Measurements from ENCODE around the gene TNRC18. TPM values are rescaled to one million over a fixed set of nuclear protein-coding genes. Genes with fewer than 3 reads are reported as not detected.

TNRC18 gene
- total RNA-seq, 2 experiments from 2014 or later: 51.9 to 57.2 TPM

GRCh38 chr7:5457245-5457735 lies 33.7 kb upstream of the TNRC18 start:
- no peaks in the 10 kb centered on the region for H3K9me3 Mint-ChIP-seq
- no peaks in the 10 kb centered on the region for H3K36me3 Mint-ChIP-seq
- H3K4me1 Mint-ChIP-seq: peaks cover 11% of the 10 kb centered on the region
- H3K27ac Mint-ChIP-seq: no peak overlapping the region
- ATAC-seq (ENCODE audit: low read depth) (no peak), DNase-seq (no peak)
- peaks cover 14% of the 10 kb centered on the region for H3K27me3 Mint-ChIP-seq
- POLR2A ChIA-PET: no interaction called here
- H3K4me3 Mint-ChIP-seq: no peak overlapping the region

- POLR2A ChIA-PET: no interaction called here
- H3K9me3 Mint-ChIP-seq: no peaks in the 10 kb centered on the region
Measured at GRCh38 chr7:5456409-5456808, 32.8 kb upstream of the TNRC18 start.

GRCh38 chr7:5455581-5456219 lies 32.1 kb upstream of the TNRC18 start:
- ATAC-seq (ENCODE audit: low read depth) (no peak), DNase-seq (no peak)
- H3K4me1 Mint-ChIP-seq: peaks cover 1% of the 10 kb centered on the region
- no peaks in the 10 kb centered on the region for H3K9me3 Mint-ChIP-seq
- peaks cover 14% of the 10 kb centered on the region for H3K27me3 Mint-ChIP-seq
- no peak overlapping the region for H3K4me3 Mint-ChIP-seq
- POLR2A ChIA-PET: no interaction called here
- no peak overlapping the region for H3K27ac Mint-ChIP-seq
- H3K36me3 Mint-ChIP-seq: no peaks in the 10 kb centered on the region

More at GRCh38 chr7:5456409-5456808, 32.8 kb upstream of the TNRC18 start:
- ATAC-seq (ENCODE audit: low read depth): no peak
- H3K27ac Mint-ChIP-seq: no peak overlapping the region
- H3K4me3 Mint-ChIP-seq: no peak overlapping the region
- peaks cover 3% of the 10 kb centered on the region for H3K4me1 Mint-ChIP-seq
- DNase-seq: no peak
- H3K27me3 Mint-ChIP-seq: peaks cover 14% of the 10 kb centered on the region
- H3K36me3 Mint-ChIP-seq: no peaks in the 10 kb centered on the region

- Mint-ChIP-seq H3K27me3 (peaks cover 14% of the 10 kb centered on the region), H3K27ac (no peak overlapping the region)
- POLR2A ChIA-PET: no interaction called here
Measured at GRCh38 chr7:5455175-5455574, 31.5 kb upstream of the TNRC18 start.

DNA sequence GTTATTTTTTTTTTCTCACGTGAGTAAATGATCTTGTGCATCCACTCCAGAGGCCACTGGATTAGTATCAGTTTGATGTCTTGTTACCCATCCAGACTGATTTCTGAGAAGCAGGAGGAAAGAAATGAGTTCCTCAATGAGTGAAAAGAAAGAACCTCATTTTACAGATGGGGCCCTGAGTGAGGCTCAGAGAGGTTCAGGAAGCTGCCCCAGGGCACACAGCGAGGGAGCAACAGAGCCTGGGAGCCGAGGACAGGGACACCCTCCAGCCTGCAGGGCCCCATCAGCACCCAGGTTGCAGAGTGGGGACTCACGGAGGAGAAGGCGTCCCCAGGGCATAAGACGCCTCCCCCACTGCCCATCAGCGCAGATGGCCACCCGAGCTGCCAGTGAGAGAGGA lies 30.9 kb upstream of the TNRC18 start:
- Mint-ChIP-seq H3K36me3 (no peaks in the 10 kb centered on the region), H3K4me3 (no peak overlapping the region), H3K9me3 (no peaks in the 10 kb centered on the region), H3K27me3 (peaks cover 14% of the 10 kb centered on the region), H3K27ac (no peak overlapping the region), H3K4me1 (peaks cover 1% of the 10 kb centered on the region)
- DNase-seq (no peak), ATAC-seq (ENCODE audit: low read depth) (no peak)
- POLR2A ChIA-PET: no interaction called here

More at GRCh38 chr7:5455175-5455574, 31.5 kb upstream of the TNRC18 start:
- Mint-ChIP-seq H3K4me1 (peaks cover 1% of the 10 kb centered on the region), H3K4me3 (no peak overlapping the region), H3K9me3 (no peaks in the 10 kb centered on the region), H3K36me3 (no peaks in the 10 kb centered on the region)
- no peak for ATAC-seq (ENCODE audit: low read depth)
- no peak for DNase-seq

- Mint-ChIP-seq H3K9me3 (no peaks in the 10 kb centered on the region), H3K4me1 (no peaks in the 10 kb centered on the region), H3K4me3 (no peak overlapping the region), H3K27me3 (peaks cover 14% of the 10 kb centered on the region), H3K36me3 (no peaks in the 10 kb centered on the region), H3K27ac (no peak overlapping the region)
- DNase-seq (no peak), ATAC-seq (ENCODE audit: low read depth) (no peak)
- POLR2A ChIA-PET: no interaction called here
Measured at GRCh38 chr7:5453566-5454075, 30.0 kb upstream of the TNRC18 start.

- H3K27me3 Mint-ChIP-seq: peaks cover 14% of the 10 kb centered on the region
- H3K36me3 Mint-ChIP-seq: no peaks in the 10 kb centered on the region
- no peak overlapping the region for H3K4me3 Mint-ChIP-seq
- POLR2A ChIA-PET: interaction anchor here (3.0 kb wide), 1 partner anchor 56 kb away, joined by 14 read pairs; no protein-coding TSS in a partner anchor
- no peaks in the 10 kb centered on the region for H3K9me3 Mint-ChIP-seq
- no peak overlapping the region for H3K27ac Mint-ChIP-seq
- H3K4me1 Mint-ChIP-seq: no peaks in the 10 kb centered on the region
- DNase-seq (no peak), ATAC-seq (ENCODE audit: low read depth) (no peak)
Measured at GRCh38 chr7:5452937-5453540, 29.4 kb upstream of the TNRC18 start.

DNA sequence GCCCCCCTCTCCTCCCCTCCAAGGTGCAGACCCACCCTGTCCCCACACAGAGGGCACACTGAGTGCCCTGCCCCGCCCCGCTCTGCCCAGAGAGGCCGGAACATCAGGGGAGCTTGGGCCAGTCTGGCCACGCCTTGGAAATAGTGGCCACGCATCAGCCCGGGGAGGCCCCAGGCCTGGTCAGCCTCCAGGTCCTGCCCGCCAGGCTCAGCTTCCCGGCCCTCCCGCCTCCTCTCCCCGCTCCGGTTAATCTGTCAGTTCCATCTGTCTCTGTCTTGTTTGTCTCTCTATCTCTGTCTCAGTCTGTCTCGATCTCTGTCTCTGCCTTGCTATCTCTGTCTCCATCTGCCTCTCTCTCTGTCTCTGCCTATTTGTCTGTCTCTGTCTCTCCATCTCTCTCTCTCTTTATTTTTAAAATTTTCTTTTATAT lies 28.9 kb upstream of the TNRC18 start:
- H3K36me3 Mint-ChIP-seq: no peaks in the 10 kb centered on the region
- ATAC-seq (ENCODE audit: low read depth) (no peak), DNase-seq (no peak)
- POLR2A ChIA-PET: interaction anchor here (3.0 kb wide), 1 partner anchor 56 kb away, joined by 14 read pairs; no protein-coding TSS in a partner anchor
- H3K27ac Mint-ChIP-seq: no peak overlapping the region
- no peak overlapping the region for H3K4me3 Mint-ChIP-seq
- no peaks in the 10 kb centered on the region for H3K4me1 Mint-ChIP-seq
- H3K9me3 Mint-ChIP-seq: no peaks in the 10 kb centered on the region
- peaks cover 14% of the 10 kb centered on the region for H3K27me3 Mint-ChIP-seq

GRCh38 chr7:5451391-5451790 lies 27.8 kb upstream of the TNRC18 start:
- POLR2A ChIA-PET: interaction anchor here (0.5 to 3.0 kb wide), 2 partner anchors 55 to 215 kb away, joined by 3 to 14 read pairs; no protein-coding TSS in a partner anchor
- peaks cover 10% of the 10 kb centered on the region for H3K27me3 Mint-ChIP-seq
- H3K9me3 Mint-ChIP-seq: no peaks in the 10 kb centered on the region
- ATAC-seq (ENCODE audit: low read depth) (no peak), DNase-seq (no peak)
- H3K4me1 Mint-ChIP-seq: no peaks in the 10 kb centered on the region
- no peak overlapping the region for H3K27ac Mint-ChIP-seq
- no peak overlapping the region for H3K4me3 Mint-ChIP-seq
- no peaks in the 10 kb centered on the region for H3K36me3 Mint-ChIP-seq

DNA sequence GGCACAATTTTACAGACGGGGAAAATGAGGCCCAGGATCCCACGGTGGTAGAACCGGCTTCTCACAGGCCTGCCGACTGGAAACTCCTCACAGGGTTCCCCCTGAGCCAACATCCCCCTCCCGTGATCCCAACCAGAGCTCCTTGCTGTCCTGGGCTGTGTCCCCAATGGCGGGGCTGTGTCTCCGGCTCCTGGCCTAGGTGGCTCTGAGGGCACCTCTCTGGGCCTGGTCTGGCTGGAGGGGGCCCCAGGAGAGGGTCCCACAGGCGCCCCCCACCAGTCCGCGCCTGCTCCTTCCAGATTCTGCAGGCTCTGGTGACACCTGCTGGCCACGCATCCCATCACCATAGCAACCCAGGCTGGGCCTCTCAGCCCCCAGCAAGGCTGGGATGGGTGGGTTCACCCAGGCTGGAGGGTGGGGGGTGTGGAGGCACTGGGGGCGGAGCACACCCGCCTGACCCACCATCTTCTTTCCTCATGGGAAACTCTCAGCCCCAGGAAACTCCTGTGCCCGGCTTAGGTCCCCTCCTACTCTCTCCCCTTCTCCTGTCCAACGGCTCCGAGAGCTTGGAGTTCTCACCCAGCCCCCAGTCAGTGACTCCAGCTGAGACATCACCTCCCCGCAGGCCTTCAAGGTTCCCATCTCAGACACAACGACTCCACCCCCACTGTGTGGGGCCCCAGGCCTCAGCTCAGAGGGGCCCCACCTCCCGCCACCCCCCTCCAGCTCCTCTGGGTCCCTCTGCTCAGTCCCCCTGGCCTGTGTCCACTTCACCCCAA lies 27.1 kb upstream of the TNRC18 start:
- Mint-ChIP-seq H3K27me3 (peaks cover 3% of the 10 kb centered on the region), H3K27ac (no peak overlapping the region)
- POLR2A ChIA-PET: interaction anchor here (0.5 to 3.0 kb wide), 3 partner anchors 54 to 216 kb away, joined by 3 to 14 read pairs (median 5); no protein-coding TSS in a partner anchor

GRCh38 chr7:5448378-5449037 lies 24.9 kb upstream of the TNRC18 start:
- Mint-ChIP-seq H3K9me3 (no peaks in the 10 kb centered on the region), H3K4me1 (no peaks in the 10 kb centered on the region), H3K4me3 (no peak overlapping the region), H3K27ac (no peak overlapping the region), H3K27me3 (peaks cover 2% of the 10 kb centered on the region), H3K36me3 (no peaks in the 10 kb centered on the region)
- DNase-seq (no peak), ATAC-seq (ENCODE audit: low read depth) (no peak)
- POLR2A ChIA-PET: no interaction called here

More for the DNA sequence above, 27.1 kb upstream of the TNRC18 start:
- DNase-seq (peak; percentile 56), ATAC-seq (ENCODE audit: low read depth) (peak; percentile 68)
- no peaks in the 10 kb centered on the region for H3K9me3 Mint-ChIP-seq
- H3K4me3 Mint-ChIP-seq: no peak overlapping the region
- no peaks in the 10 kb centered on the region for H3K36me3 Mint-ChIP-seq
- no peaks in the 10 kb centered on the region for H3K4me1 Mint-ChIP-seq

GRCh38 chr7:5445981-5446594 lies 22.5 kb upstream of the TNRC18 start:
- Mint-ChIP-seq H3K9me3 (no peaks in the 10 kb centered on the region), H3K4me1 (no peaks in the 10 kb centered on the region), H3K27me3 (peaks cover 3% of the 10 kb centered on the region), H3K4me3 (no peak overlapping the region), H3K27ac (no peak overlapping the region), H3K36me3 (no peaks in the 10 kb centered on the region)
- POLR2A ChIA-PET: no interaction called here
- DNase-seq (no peak), ATAC-seq (ENCODE audit: low read depth) (no peak)
